HG03457 (cell line): ENCODE measurements around the gene ATXN7L1.
"Not testable (repeated sequence)": the region's sequence is repeated elsewhere in the genome, so short reads cannot be mapped to it uniquely, and the experiment has no call there.

ENCODE experiments used
- ATAC-seq: cut with Tn5 transposase; IDR thresholded peaks from one replicate; pipeline ENCODE4 v1.9.1; 2021; ENCODE audit warnings: moderate number of reproducible peaks; ENCODE audit not compliant: unreplicated experiment

ATXN7L1 gene

DNA sequence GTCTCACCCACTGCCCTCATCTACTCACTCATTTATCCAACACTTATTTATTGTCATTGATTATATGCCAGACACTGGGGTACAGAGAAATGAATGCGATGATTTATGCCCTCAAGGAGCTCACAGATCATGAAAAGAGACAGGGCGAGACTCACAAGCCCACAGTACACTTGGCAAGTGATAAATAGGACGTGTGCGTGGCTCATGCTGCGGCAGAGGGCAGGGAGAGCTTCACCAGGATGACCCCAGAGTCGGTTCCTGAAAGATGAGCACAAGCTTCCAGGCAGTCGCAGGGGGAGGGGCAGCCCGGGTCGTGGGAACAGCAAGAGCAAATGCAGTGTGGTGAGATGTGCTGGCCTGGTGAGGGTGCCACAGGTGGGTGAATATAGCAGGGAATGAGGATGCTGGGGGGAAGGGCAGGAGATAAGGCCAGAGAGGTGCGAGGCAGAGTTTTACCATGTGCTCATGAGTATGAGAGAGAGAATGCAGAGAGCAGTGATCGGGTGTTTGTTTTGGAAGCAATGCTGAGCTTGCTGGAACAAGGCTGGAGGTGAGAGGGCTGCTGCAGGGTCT, 70.9 kb downstream of the ATXN7L1 start:
- no peak for ATAC-seq

DNA sequence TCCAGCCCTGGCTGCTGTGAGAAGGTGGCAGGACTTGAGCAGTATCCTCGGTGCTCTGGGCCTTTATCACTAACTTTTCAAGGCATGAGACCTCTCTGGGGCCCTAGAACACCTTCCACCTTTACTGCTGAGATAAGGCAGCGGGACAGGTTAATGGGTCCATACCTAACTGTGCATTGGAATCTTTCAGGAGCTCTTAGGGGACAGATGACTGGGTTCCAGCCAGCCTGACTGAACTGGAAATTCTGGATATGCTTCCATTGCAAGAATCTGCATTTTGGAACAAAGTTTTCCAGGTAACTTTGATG, 73.0 kb downstream of the ATXN7L1 start:
- no peak for ATAC-seq

DNA sequence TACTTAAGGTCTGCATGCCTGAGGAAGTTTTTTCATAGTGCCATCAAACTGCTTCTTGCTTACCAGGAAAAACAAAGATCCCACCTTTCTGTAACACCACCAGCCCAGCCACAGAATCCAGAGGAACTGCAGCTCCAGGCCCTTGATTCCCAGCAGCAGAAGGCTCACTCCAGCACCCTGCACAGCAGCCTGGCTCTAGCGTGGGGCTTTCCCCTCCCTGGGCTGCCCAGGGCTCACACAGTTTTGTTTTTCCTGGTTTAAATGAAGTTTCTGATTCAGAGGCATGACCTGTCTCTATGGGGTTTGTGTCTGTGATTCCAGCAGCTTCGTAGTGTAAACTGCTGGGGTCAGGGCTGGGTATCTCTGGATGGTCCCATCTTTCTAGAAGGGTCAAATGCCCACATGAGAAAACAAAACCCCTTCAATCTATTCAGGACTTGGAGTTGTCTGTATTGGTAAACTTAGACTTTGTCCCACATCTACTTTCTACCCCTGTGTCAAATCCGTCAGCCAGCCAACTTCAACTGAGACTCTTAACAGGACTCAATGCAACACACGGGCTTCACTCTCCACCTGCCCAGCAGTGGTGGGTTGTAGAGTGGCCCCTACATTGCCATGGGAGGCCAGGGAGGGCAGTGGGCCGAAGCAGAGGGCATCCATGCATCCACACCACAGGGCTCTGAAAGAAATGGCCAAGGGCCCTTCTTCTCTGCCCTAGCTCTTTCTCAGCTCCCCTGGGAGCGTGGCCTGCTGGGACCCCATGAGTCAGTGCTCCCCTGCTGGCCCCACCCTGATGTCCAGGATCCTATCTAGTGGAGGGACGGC, 73.6 kb downstream of the ATXN7L1 start:
- ATAC-seq = no peak

DNA sequence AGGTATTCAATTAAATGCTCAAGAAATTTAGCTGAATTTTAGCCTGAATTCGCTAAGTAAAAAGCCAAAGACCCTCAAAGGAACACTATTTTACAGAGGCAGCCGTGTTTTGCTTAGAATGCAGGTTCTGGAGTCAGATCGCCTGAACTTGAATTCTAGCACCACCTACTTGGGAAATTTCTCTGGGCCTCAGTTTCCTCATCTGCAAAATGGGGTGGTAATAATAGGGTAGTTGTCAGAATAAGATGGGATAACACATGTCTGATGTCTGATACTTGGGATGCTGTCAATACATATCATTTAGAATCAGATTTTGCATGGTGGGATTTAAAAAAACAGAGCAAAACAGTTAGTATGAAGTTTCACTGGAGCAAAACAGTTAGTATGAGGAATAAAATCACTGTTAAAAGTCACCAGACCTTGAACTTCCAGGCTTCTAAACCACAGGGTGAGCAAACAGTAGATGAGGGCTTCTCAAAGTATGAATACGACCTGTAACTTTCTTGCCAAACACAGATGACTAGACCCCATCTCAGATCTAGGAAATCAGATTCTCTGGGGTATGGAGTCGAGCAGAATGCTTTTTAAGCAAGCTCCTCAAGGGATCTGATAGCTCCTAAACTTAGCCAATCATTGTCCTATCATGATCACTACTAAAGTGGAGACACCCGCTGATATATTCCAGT, 75.4 kb downstream of the ATXN7L1 start:
- no peak for ATAC-seq

DNA sequence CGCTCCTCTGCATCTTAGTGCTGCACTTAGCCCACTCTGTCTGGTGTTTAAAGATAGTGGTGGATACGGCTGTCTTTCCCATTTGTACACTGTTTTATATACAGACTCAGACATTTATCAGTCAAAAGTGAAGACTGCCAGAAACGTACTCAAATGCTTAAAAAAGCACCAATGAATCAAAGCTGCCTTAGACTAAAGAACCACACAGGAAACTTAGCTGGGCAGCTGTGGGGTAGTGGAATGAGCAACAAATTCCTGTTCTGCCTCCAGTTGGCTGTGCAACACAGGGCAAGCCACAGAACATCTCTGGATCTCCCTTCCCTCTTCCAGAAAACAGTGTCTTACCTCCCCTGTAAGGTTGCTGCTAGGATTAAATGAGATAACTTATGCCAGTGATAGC, 76.0 kb downstream of the ATXN7L1 start:
- ATAC-seq = no peak

DNA sequence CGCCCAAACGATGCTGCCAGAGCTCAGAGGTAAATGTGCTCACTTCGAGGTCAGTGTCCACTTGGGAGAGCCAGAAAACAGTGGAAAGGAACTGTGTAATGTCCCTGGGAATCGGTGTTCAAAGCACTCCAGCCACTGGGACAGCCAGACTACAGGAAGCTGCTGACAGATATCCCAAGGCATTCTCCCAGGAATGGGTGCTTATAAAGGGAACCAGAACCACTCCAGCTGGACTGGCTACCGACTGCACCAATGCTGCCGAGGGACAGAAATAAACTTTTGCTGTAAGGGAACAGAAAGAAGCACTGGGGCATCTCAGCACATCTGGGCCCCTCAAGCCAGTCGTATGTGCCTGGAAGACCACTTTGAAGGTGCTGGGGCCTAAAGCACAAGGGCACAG, 76.7 kb downstream of the ATXN7L1 start:
- ATAC-seq = no peak

DNA sequence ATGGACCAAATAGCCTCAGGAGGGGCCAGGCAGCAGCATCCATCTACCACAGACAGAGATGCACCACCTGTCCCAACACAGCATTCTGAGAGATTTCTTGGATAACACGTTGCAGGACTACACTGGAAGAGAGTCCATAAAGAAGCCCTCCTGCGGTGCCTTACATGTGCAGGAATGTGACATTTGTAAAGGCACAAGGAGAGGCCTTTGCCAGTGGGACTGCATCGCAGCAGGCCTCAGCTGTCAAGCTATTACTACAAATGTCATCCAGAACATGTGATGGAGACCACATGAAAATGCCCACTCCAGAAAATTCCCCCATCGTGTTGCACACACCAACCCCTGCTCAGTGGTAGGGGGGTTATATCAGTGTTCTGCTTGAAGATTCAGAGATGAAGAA, 77.4 kb downstream of the ATXN7L1 start:
- ATAC-seq = no peak

DNA sequence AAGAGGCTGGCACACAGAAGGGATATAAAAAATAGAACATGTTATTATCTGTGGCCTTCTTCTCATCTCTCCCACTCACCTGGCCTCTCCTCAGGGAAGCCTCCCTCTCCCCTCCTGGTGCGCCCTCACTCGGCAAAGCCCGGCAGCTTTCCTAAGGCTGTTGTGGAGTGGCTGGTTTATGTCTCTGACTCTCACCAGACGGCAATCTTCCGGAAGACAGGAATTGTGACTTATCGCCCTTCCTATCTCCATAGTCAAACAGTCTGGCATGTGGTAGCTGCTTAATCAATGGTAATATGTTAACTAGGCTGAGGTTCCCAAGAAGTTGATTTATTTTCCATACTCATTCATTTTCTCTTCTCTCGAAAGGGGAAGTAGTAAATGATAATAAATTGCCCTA, 78.7 kb downstream of the ATXN7L1 start:
- ATAC-seq = no peak

DNA sequence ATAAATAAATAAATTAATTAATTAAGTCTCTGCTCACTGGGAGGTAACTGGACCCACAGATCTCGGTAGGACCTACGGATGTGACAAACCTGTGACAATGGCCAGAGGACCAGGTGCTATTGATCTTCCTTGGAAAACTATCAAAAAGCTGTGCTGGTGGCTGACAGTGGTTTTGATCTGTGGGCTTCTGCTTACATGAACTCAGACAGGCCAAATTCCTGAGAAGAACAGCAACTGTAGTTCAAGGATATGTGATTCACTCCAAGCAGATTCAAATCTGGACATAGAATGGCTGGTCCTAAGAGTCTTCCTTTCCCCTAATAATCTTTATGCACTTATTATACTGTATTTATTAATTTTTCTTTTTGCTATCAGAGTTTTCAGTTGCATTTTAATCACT, 80.0 kb downstream of the ATXN7L1 start:
- no peak for ATAC-seq

DNA sequence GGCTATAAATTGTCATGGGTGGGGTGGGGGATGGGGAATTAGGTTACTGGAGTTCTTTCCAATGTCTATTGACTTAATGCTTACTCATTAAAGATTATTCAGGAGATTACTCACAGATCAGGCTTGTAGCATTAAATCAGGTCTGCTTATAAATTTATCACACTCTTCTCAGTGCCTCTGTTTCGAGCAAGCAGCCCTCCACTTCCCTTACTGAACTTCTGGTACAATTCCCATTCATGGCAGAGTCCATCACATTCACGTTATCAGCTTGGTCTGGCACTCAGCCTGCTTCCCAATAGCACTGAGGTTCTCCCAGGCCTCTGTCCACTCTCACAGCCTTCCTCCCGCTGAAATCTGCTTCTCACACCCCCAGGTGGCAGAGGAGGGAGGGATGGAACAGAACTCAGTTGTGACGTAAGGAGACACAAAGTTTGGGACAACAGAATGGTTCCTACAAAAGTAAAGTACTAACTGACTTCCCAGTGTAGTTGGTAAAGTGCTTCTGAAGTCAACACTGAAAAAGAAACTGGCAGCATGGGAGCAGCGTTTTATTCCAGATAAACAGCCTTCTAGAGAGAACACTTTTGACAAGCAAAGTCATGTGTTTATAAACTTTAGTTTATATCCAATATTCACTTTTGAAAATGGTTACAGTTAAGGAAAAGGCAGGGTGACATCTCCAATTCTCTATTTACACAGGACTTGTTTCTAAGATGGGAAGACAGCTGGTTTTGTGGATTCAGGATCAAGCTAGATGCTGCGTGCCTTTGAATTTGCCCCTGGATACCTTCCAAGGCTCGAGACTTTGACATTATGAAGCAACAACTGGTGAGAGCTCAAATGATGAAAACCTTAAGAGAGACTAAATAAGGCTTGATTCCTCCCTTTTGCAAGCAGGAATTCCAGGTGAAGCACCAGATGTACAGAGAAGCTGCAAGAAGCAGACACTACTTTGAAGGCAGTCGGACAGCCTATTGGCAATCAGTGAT, 81.4 kb downstream of the ATXN7L1 start:
- no peak for ATAC-seq

DNA sequence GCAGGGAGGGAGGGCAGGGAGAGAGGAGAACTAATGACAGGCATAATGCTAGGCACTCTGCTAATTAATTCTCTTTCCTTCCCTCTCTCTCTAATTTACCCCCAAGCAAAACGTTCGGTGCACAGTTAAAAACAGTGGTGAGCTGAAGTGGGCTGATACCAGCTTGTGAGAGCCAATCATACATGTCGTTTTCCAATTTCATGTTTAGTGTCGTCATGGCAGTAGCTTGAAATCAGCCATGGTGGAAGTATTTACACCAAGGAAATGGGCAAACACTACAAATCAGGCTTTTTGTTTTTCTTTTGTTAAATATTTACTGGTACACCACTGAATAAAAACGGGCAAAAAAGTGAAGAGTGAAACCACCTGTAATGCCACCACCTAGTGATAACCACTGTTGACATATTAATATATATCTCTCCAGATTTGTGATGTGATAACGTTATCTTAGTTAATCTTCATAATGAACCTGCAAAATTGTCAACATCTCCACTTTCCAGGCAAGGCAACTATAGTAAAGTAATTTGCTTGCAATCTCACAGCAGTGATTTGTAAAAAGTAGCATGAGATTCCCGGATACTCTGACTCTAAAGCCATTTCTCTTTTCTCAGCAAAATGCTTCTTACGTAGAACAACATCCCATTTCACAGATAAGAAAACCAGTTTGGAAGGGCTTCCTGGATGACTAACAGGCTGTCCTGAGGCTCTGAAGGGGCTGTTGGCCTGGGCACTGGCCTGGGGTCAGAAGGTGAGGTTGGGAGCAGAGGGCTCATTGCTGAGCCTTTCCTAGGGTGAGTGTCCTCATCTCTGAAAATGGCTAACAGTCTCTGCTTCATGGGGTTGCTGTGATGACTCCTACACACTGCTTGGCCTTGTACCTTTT, 83.7 kb downstream of the ATXN7L1 start:
- no peak for ATAC-seq

DNA sequence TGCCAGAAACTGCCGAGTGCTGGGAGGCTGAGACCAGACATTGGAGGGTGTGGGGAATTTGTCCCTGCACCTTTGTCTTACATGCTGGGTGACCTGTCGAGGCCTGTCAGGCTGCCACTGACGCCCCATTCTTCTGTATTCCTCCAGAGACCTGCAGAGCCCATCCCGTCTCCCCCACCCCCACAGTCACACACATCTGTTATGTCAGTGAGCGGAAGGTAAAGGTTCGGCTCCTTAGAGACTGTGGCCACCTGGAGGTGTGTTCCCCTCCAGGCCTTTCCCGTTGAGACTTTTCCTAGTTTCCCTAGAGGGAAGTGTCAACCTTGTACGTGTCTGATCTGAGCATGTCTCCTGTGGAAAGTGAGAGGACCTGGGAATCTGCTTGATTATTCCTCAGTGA, 84.5 kb downstream of the ATXN7L1 start:
- no peak for ATAC-seq

DNA sequence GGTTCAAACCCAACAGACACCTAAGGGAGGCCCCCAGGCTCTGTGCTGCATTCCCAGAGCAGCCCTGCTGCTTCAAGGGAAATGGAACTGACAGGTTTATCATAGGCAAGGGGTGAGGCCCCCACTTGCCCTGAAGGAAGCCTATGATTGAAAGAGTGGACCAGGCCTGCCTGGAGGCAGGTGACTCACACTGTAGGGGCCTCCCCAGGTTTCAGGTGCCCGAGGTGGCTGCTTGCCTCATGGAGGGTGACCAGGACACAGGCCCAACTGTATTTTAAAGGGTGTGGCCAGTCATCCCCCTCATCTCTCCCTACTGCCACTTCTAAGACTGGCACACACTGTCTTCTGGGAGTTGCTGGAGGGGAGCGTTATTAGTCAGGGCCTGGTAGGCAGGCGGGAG, 85.4 kb downstream of the ATXN7L1 start:
- ATAC-seq = no peak

DNA sequence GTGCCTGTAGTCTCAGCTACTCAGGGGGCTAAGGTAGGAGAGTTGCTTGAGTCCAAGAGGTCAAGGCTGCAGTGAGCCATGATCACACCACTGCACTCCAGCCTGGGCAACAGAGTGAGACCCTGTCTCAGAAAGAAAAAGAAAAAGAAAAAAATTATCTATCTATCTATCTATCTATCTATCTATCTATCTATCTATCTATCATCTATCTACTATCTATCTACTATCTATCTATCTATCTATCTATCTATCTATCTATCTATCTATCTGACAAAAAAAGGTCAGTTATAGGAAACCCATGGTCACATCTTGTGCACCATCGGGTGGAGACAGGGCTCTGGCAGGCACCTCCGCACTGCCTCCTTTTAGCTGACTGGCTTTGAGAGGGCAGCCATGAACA, 85.9 kb downstream of the ATXN7L1 start:
- ATAC-seq = not testable (repeated sequence)

DNA sequence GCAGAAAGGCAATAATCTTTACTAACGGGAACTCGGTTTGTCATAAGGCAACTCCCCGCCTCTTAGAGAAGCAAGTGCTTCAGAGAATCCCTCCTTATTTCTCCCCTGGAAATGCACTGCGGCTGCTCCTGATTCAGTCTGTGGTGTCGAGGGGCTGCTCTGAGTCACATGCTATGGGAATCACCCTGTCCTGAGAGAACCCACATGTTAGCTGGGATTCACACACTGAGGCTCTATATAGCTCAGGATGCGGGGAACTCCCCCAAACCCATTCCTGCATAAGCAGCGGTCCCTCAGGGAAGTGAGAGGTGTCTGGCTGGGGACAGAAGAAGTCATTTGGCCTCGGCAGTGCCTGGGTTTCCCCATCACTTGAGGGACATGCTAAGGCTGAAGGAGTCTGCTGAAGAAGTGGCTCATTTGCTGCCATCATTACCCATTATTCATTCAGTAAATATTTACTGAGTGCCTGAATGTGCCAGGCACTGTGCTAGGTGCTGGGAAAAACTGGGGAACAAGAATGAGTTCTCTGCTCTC, 87.5 kb downstream of the ATXN7L1 start:
- no peak for ATAC-seq

DNA sequence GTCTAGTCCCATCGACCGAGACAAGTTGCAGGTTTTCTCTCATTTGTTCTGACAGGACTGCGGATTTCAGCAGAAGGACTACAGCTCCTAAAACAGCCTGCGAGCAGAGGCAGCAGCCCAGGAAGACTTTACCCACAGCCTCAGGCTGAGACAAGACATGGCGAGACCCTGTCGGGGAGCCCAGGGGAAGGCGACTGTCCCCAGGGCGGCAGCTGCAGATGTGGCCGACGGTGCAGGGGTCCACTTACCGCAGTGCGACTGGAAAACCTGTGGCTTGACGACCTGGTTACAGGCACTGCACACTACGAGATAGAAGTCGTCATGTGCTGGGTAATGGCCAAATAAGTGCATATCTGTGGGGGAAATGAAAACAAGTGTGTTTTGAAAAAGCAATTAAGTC, 88.0 kb downstream of the ATXN7L1 start:
- ATAC-seq = no peak

DNA sequence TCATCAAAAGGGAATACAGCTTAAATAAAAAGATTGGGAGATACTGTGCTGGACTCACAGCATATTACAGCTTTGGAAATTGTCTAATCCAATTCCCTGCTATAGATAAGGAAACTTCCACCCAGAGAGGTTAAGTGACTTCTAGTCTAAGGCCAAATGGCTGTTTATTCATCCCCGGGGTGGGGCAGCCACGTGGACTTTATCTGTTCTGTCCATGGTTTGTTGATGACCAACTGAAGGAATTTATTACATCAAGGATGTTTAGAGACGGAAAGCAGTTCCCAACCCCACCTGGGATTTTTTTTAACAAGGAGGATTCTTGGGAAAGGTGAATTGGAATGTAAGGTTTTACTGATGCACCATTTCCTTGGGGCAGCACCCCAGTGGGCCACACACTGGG, 88.6 kb downstream of the ATXN7L1 start:
- ATAC-seq = no peak

DNA sequence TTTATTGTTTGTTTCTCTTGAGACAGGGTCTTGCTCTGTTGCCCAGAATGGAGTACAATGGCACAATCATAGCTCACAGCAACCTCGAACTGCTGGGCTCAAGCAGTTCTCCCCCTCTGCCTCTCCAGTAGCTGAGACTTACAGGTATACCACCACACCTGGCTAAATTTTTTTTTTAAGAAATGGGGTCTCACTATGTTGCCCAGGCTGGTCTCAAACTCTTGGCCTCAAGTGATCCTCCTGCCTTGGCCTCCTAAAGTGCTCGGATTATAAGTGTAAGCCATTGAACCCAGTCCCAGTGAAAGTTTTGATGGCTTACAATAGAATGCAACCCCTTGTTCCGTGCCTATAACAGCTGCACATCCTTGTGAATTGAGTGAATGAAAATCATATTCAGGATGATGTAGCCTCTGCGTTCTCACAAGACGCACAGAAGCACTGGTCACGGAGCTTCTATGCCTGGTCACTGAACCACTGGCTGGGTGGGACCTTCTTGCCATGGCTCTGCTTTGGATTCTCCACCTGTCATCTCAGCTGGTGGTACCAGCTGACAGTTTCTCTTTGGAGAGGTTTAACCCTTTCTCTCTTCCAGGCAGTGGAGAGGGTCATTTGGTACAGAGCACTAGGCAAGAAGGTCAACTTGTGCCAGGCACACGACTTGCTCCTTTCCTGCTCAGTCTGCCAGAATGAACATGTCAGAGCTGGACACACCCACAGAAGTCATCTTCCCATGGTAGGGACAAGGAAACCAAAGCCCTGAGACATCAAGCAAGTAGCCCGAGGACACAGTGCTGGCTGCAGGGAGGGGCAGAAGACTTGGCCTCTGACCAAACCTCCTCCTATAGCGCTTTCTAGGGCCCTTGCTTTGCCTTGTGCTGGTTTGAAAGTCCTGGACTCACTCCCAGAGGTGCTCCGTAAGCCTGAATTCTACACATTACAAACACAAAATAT, 89.6 kb downstream of the ATXN7L1 start:
- ATAC-seq = no peak
